GM21381 (cell line): Measurements from ENCODE around the gene AP3D1.
A peak's percentile ranks its signal among the peaks of the same experiment; 100 is the strongest.
"Not testable (repeated sequence)": the region's sequence is repeated elsewhere in the genome, so short reads cannot be mapped to it uniquely, and the experiment has no call there.

ENCODE experiments used
- ATAC-seq: cut with Tn5 transposase; IDR thresholded peaks from one replicate; pipeline ENCODE4 v1.9.1; 2021; ENCODE audit warnings: mild to moderate bottlenecking, moderate library complexity; ENCODE audit not compliant: unreplicated experiment

Gene AP3D1

GRCh38 chr19:2157452-2157851 lies 6.1 kb upstream of the AP3D1 start:
- no peak for ATAC-seq

GRCh38 chr19:2154587-2155075 lies 3.3 kb upstream of the AP3D1 start:
- ATAC-seq = no peak

- ATAC-seq = peak; percentile 20
These were observed 500 bp downstream of the AP3D1 start for GRCh38 chr19:2150794-2151338.

- no peak for ATAC-seq
These were observed 1.2 kb downstream of the AP3D1 start for GRCh38 chr19:2149980-2150793.

- no peak for ATAC-seq
These were observed 2.8 kb downstream of the AP3D1 start for GRCh38 chr19:2148482-2149135.

GRCh38 chr19:2145831-2146241 lies 5.5 kb downstream of the AP3D1 start:
- no peak for ATAC-seq

GRCh38 chr19:2144190-2144589 lies 7.2 kb downstream of the AP3D1 start:
- ATAC-seq = no peak

- no peak for ATAC-seq
These were observed 9.1 kb downstream of the AP3D1 start for GRCh38 chr19:2142173-2142829.

GRCh38 chr19:2140138-2140569 lies 11.2 kb downstream of the AP3D1 start:
- no peak for ATAC-seq

- no peak for ATAC-seq
These were observed 11.8 kb downstream of the AP3D1 start for GRCh38 chr19:2139385-2140137.

- no peak for ATAC-seq
These were observed 13.2 kb downstream of the AP3D1 start for GRCh38 chr19:2138061-2138728.

GRCh38 chr19:2136796-2137195 lies 14.6 kb downstream of the AP3D1 start:
- no peak for ATAC-seq

GRCh38 chr19:2135474-2136402 lies 15.6 kb downstream of the AP3D1 start:
- no peak for ATAC-seq

GRCh38 chr19:2132731-2133490 lies 18.5 kb downstream of the AP3D1 start:
- no peak for ATAC-seq

- ATAC-seq = no peak
These were observed 19.2 kb downstream of the AP3D1 start for GRCh38 chr19:2132191-2132590.

GRCh38 chr19:2131012-2131975 lies 20.1 kb downstream of the AP3D1 start:
- not testable (repeated sequence) for ATAC-seq
